HK-2 (cell line): ENCODE measurements around the gene PSMA8.
A peak's percentile ranks its signal among the peaks of the same experiment; 100 is the strongest.
"Not testable (repeated sequence)": the region's sequence is repeated elsewhere in the genome, so short reads cannot be mapped to it uniquely, and the experiment has no call there.

Experiments
- DNase-seq: peaks from one replicate; pipeline ENCODE4 v3.0.0-alpha.2; 2018; ENCODE audit not compliant: unreplicated experiment

The PSMA8 gene

GRCh38 chr18:26175481-26175880 is 41.8 kb downstream of the PSMA8 start:
- DNase-seq: no peak

GRCh38 chr18:26176134-26176533 is 42.5 kb downstream of the PSMA8 start:
- no peak for DNase-seq

DNA sequence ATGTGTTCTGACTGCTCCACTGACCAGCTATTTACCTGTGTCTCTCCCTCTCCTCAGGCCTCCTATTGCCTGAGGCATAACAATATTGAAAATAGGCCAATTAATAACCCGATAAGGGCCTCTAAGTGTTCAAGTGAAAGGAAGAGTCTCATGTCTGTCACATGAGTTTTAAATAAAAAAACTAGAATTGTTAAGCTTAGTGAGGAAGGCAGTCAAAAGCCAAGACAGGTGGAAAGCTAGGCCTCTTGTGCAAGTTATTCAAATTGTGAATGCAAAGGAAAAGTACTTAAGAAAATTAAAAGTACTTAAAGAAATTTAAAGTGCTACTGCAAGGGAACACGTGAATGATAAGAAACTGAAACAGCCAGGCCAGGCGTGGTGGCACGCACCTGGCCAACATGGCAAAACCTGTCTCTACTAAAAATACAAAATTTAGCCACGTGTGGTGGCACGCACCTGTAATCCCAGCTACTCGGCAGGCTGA is 47.7 kb downstream of the PSMA8 start:
- DNase-seq: no peak

DNA sequence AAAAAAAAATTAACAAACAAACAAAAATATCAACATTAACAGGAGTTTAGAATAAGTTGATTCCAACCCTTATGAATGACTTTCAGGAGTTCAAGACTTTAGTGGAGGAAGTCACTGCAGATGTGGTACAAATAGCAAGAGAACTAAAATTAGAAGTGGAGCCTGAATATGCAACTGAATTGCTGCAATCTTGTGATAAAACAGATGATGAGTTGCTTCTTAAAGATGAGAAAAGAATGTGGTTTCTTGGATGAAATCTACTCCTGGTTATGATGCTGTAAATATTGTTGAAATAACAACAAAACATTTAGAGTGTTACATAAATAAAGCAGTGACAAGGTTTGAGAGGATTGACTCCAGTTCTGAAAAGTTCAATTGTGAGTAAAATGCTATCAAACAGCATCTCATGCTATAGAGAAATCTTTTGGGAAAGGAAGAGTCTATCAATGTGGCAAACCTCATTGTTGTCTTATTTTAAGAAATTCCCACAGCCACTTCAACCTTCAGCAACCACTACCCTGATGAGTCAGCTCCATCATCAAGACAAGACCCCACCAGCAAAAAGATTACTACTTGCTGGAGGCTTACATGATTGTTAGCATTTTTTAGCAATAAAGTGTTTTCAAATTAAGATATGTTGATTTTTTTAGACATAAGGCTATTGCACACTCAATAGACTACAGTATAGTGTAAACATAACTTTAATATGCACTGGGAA is 49.9 kb downstream of the PSMA8 start:
- DNase-seq: no peak

DNA sequence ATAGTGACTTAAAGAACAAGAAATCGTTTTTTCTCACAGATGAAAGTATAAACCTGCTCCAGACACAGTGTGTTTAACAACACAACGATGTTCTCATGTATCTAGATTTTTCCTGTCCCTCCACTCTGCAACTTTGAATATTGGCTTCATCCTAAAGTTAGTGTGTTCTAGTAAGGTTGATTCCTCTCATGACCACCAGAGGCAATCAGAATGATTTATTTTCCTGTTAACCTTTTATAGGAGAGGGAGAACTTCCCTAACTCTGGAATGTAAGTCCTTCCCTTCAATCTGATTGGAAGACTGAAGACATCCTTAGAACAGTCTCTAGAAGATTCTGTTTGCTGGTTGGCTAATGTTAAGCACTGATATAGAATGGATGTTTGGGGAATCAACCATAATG is 51.6 kb downstream of the PSMA8 start:
- DNase-seq: no peak

DNA sequence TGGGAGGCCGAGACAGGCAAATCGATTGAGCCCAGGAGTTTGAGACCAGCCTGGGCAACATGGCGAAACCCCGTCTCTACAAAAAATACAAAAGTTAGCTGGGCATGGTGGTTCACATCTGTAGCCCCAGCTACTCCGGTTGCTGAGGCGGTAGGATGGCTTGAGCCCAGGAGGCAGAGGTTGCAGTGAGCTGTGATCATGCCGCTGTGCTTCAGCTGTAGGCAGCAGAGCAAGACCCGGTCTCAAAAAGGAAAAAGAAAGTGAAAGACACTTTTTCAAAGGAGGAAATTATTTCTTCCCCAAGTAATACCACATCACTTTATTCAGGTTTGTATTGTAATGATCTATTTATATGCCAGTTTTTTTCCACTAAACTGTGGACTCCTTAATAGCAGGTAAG is 56.8 kb downstream of the PSMA8 start:
- DNase-seq: no peak

DNA sequence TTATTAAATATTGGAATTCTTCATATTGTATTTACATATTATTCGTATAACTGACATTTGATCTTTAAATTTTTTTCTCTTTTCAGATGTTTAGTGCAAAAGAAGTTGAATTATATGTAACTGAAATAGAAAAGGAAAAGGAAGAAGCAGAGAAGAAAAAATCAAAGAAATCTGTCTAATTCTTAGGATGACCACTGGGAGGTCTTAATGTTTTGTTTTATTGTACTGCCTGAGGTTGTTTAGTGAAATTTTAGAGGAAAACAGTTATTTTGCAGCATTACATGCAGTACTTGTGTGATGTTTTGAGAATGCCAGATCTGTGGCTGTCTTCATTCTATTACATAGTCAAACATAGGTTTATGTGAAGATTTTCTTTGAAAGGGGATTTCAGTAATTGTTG is 58.6 kb downstream of the PSMA8 start:
- no peak for DNase-seq

- DNase-seq: no peak
These were observed 62.9 kb downstream of the PSMA8 start for GRCh38 chr18:26196605-26197004.

DNA sequence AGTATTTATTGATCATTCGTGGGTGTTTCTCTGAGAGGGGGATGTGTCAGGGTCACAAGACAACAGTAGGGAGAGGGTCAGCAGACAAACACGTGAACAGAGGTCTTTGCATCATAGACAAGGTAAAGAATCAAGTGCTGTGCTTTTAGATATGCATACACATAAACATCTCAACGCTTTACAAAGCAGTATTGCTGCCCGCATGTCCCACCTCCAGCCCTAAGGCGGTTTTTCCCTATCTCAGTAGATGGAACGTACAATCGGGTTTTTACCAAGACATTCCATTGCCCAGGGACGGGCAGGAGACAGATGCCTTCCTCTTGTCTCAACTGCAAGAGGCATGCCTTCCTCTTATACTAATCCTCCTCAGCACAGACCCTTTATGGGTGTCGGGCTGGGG is 68.3 kb downstream of the PSMA8 start:
- DNase-seq: not testable (repeated sequence)

DNA sequence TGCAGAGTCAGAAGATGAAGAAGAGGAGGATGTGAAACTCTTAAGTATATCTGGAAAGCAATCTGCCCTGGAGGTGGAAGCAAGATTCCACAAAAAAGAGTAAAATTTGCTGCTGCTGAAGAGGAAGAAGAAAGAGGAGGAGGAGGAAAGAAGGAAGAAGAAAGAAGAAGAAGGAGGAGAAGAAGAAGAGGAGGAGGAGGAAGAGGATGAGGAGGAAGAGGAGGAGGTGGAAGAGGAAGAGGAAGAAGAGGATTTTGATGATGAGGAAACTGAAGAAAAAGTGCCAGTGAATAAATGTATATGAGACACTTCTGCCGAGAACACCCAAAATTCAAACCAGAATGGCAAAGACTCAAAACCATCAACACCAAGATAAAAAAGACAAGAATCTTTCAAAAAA is 71.6 kb downstream of the PSMA8 start:
- DNase-seq: no peak

DNA sequence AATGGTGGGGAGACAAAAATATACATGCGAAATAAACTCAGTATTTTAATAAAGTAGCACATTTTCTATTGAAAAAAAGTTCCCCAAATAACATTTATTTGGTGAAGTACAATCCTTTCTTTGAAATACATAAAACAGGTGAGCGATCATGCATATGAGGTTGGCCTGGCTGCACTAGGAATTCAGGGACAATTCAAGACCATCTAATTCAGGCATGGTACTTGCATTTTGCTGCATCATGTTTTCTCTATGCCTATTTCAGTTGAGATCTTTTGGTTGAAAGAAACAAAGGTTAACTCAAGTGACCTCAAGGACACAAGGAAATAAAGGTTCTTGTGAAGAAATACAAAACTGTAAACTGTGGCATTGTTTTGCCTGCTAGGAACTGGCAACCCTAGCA is 72.8 kb downstream of the PSMA8 start:
- no peak for DNase-seq

- no peak for DNase-seq
These were observed 74.3 kb downstream of the PSMA8 start for GRCh38 chr18:26207937-26208336.

GRCh38 chr18:26208977-26209376 is 75.3 kb downstream of the PSMA8 start:
- DNase-seq: no peak

DNA sequence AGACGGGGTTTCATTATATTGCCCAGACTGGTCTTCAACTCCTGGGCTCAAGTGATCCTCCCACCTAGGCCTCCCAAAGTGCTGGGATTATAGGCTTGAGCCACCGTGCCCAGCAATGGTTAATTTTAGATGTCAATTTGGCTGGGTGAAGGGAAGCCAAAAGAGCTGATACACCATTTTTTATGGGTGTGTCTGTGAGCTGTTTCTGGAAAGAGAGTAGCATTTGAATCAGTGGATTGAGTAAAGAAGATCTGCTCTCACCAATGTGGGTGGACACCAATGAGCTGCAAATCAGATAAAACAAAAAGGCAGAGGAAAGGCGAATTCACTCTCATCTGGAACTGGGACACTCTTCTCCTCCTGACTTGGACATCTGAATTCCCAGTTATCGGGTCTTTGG is 76.5 kb downstream of the PSMA8 start:
- DNase-seq: no peak

DNA sequence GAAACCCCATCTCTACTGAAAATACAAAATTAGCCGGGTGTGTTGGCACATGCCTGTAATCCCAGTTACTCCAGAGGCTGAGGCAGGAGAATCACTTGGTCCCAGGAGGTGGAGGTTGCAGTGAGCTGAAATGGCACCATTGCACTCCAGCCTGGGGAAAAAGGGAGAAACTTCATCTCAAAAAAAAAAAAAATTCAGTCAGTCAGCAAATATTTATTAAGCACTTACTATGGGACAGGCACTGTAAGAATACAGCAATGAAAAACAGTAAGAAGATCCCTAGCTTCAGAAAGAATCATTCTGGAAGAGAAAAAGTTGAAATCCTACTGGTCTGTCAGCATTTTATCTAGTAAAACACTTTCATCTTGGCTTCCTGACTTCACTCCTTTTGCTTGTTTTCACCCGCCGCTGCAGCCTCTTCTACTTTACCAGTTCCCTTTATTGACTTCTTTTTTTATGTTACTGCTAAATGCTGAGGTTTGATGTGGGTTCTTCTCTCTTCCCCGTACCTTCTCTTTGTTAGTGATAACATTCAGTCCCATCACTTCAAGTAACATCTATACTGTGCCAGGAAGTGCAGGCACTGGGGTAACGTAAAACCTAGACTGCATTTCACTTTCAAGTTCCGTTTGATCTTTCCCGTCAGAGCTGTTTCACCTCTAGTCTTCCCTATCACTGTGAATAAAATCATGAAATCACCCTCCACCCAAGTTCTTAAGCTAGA is 81.7 kb downstream of the PSMA8 start:
- no peak for DNase-seq

GRCh38 chr18:26225022-26225693 is 91.5 kb downstream of the PSMA8 start:
- no peak for DNase-seq

DNA sequence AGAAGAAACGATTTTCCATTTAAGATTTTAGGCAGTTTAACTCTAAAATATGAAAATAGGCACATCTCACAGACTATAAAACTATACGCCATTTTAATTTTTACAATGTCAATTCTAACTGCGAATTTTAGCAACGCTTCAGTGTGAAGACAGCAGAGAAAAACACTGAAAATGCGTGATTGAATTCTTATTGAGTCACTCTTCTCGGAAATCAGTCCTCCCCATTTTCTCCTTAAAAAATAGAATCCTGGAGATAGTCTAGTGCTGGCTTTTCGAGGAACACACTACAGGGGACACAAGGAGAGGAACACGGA is 92.2 kb downstream of the PSMA8 start:
- no peak for DNase-seq

DNA sequence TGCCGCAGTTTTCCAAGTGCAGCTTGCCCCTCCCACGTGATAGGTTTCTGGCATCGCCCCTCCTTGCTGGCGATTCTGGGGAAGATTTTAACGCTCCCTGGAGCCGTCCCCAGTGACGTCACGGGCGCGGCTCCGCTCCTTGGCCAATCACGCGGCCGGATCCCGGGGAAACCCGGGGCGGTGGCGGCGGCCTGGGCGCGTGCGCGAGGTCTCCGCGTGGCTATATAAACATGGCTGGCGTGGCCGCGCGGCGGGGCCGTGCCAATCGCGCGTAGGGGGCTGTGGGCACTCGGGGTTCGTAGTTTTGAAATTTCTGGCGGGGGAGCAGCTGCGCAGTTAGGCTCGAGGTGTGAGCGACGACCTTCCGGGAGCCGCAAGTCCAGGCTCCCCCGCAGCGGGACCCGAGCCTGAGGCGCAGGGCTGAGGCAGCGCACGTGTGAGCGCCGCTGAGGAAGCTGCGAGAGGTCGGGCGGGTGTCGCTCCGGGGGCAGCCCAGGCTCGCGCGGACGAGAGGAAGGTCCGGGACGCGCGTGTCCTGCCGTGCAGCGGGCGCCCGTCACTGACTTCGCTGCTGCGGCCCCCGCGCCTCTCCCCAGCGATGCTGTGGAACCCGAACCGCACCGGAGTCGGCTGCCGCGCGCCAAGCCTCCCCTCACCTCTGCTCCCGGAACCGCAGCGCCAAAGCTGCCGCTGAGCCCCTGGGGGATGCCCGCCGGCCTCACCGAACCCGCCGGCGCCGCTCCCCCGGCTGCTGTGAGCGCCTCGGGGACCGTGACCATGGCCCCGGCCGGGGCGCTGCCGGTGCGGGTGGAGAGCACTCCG is 92.8 kb downstream of the PSMA8 start, which contains the start of gene TAF4B:
Gene TAF4B, plus strand, starts transcription at position 217 of the 822 bp plus-strand sequence. Its CDS starts 489 bp downstream, at position 706.
- DNase-seq: peak; percentile 86

GRCh38 chr18:26227051-26227670 is 93.5 kb downstream of the PSMA8 start:
- no peak for DNase-seq

DNA sequence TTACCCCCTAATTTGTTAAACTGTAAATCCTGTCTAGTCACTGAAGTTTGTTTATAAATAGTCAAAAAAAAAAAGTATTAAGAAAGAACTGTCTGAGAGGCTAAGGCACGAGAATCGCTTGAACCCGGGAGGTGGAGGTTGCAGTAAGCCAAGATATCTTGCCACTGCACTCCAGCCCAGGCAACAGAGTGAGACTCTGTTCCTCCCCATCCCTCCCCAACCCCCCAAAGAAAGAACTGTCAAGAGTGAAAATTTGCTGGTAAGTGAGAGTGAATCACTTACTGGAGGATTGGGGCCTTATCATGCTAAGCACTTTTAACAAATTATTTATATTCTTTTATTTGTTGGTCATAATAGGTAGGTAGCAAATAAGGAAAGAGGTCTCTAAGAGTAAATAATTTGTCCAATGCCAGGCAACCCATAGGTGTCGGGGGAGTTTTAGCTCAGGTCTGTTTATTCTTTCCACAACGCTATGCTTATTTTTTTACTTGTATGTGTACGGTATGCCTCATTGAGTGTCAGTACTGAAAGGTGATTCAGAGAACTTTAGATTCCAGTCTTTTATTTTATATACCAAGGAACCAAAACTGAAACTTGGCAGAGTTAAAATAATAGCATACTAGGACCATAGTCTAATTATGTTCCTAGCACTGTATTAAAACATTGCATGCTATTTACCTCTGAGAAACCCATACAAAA is 95.0 kb downstream of the PSMA8 start:
- DNase-seq: no peak

DNA sequence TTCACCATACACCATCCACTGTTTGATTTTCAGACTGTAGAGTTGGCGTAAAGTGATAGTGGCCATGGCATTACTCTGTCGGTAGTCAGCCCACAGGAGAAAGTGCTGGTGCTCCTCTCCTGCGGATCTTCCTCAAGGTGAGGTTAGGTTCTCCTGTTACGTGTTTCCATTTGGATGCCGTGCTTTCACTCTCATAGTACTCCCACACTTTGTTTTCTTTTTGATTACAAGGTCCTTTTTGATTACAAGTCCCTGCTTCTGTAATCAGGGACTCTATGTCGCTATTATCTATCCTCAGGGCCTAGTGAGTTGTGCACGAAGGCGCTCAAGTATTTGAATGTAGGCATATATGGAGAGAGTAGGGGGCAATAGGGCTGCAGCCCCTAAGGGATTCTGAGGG is 96.8 kb downstream of the PSMA8 start:
- no peak for DNase-seq
